ENCODE measurements around the gene ZNF169.
"Not testable (repeated sequence)": the region's sequence is repeated elsewhere in the genome, so short reads cannot be mapped to it uniquely, and the experiment has no call there.

ZNF169 gene

GRCh38 chr9:94287877-94288513 is 28.9 kb downstream of the ZNF169 start:
- DNase-seq: no peak

GRCh38 chr9:94289691-94290090 is 30.6 kb downstream of the ZNF169 start:
- no peak for DNase-seq

DNA sequence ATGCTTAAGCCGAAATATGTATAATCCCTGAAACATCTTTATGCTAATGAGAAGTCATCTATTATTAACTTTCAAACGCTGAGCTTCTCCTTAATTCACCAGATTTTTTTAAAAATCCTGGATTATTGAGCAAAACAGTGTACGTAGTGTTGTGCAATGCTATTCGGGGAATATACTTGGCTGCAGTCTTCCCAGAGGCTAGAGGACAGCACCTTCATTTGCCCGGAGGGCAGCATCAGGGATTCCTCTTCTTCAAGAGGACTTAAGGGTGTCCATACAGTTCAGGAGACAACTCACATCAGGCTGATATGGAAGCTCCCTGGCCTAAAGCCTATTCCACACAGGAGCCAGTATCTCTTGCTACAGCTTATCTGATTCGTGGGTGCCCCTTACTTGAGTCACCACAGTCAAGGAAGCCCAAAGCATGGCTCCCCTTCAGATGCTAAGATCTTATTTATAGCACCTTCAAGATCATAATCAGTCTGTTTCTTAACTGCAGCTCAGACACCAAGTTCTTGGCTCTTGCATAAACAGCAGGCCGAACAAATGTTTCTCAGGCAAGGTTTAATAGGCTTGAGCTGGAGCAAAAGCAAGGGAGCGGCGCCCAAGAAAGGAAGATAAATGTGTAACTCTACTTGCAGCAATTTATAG is 40.0 kb downstream of the ZNF169 start:
- DNase-seq: no peak

DNA sequence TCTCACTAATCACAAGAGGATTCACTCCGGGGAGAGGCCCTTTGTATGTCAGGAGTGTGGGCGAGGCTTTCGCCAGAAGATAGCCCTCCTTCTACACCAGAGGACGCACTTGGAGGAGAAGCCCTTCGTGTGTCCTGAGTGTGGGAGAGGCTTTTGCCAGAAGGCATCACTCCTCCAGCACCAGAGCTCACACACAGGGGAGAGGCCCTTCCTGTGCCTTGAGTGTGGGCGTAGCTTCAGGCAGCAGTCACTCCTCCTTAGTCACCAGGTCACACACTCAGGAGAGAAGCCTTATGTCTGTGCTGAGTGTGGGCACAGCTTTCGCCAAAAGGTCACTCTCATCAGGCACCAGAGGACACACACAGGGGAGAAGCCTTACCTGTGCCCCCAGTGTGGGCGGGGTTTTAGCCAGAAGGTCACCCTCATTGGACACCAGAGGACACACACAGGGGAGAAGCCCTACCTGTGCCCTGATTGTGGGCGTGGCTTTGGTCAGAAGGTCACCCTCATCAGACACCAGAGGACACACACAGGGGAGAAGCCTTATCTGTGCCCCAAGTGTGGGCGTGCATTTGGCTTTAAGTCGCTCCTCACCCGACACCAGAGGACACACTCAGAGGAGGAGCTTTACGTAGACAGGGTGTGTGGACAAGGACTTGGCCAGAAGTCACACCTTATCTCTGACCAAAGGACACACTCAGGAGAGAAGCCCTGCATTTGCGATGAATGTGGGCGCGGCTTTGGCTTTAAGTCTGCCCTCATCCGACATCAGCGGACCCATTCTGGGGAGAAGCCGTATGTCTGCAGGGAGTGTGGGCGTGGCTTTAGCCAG is 41.6 kb downstream of the ZNF169 start:
- DNase-seq: no peak

- DNase-seq: no peak
Measured at GRCh38 chr9:94301583-94301982, 42.5 kb downstream of the ZNF169 start.

- no peak for DNase-seq
Measured at GRCh38 chr9:94302426-94302825, 43.3 kb downstream of the ZNF169 start.

- DNase-seq: no peak
Measured at GRCh38 chr9:94303321-94303720, 44.2 kb downstream of the ZNF169 start.

GRCh38 chr9:94315034-94315984 is 56.2 kb downstream of the ZNF169 start:
- DNase-seq: not testable (repeated sequence)

DNA sequence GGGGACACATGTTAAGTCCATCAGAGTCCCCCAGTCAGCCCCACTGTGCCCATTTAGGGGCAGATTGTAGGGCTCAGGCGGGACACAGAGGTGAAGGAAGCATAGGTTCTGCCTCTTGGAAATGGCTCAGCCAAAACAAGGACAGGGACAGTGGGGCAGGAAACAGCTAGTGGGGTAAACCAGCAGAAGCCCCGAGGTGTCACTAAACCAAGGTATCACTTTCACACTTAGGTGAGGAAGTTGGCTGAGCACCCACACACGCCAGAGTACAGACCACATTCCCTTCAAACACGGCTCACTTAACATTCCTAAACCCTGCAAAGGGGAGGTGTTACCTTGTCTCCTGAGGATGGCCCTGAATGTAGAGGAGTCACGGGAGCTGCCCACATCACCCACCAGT is 57.1 kb downstream of the ZNF169 start:
- not testable (repeated sequence) for DNase-seq

DNA sequence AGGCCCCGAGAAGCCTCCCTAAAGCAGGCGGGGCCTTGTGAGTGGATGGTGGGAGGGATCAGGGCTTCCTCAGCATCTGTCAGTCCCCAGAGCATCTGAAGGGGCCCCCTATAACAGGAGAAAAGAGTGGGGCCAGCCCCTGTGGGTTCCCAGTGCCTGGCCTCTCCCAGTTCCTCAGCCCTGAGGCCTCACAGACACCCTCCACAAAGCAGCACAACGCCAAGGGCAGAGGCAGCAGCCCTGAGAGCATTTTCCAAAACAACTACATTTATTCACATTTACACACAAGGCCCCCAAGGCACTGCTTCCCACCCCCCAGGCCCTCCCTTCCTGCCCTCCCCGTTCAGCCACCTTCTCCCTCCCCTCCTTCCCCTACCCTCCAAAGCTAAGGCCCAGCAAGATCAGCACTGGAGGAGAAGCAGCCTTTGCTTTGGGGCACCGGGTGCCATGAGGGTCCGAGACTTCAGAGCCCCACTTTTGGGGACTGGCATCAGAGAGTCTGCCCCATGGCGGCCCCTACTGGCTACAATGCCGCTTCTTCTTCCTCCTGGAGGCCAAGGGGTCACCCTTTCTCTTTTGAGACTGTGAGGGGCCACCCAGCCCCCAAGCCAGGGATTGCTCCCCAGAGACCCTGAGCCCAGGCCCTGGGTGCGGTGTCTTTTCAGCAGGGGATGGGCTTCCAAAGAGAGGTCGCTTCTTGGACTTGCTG is 59.0 kb downstream of the ZNF169 start:
- not testable (repeated sequence) for DNase-seq

DNA sequence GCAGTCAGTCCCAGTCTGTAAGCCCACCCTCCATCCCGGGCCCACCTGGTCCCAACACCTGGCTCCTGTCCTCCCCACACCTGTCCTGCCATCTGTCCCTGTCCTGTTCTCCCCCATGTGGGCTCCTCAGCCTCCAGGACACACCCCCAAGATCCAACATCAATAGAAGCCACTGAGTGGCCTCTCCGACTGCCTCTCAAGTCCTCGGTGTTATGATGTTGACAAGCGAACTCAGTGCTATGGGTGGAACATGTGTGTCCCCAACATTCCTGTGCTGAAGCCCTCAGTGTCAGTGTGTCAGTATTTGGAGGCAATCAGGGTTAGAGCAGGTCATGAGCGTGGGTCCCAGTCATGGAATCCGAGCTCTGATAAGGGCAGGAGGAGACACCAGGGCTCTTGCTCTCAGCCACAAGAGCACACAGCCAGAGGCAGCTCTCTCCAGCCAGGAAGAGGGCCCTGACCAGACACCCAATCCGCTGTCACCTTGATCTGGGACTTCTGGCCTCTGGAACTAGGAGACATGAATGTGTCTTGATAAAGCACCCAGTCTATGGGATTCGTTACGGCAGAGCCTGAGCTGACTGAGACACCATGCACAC is 63.3 kb downstream of the ZNF169 start:
- not testable (repeated sequence) for DNase-seq

DNA sequence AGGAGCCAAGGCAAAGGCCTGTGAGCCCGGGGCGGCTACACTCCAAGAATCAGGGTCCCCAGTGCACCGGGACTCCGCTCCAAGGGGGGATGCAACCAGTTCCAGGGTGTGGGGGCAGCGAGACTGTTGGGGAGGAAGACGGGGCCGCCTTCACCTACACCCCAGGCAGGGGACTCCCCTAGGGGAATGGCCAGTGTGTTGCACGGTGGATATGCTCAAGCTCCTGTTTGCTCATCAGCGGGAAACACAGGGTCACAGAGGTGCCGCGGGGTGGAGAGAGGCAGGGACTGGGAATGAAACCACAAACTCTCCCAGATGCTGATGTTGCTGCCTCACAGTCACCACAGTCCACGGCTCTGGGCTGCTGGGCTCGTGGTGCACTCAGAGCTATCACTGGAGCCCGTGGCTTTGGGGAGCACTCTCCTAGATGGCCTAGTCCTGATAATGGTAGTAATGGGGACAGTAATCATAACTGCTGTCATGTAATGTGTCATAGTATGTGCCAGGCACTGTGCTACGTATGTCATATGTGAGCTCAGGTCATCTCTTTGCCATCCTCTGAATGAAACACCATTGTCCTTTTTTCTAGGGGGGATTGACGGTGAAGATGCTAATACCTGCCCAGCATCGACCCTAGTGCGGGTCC is 64.2 kb downstream of the ZNF169 start:
- DNase-seq: not testable (repeated sequence)

DNA sequence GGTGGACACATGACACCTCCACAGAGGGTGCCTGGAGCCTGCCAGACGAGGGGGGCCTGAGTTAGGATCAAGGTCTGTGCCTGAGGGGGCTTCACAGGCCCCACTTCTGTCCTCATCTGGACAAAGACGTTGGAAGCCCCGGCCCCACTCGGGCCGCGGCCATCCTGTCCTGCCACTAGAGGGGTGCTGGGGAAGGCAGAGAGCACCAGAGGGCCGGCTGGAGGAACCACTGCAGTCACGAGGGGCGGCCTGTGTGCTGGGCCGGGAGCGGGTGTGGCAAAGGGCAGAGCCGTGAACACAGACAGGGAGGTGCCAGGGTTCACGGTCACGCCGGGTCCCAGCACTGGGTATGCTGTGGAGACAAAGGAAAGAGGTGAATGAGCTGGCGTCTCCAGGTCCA is 66.5 kb downstream of the ZNF169 start:
- not testable (repeated sequence) for DNase-seq

- not testable (repeated sequence) for DNase-seq
Measured at GRCh38 chr9:94328544-94328943, 69.4 kb downstream of the ZNF169 start, which contains the start of gene NUTM2F. NUTM2F (minus strand) TSS chr9:94328644; CDS start chr9:94328623, 21 bp downstream.

GRCh38 chr9:94336445-94336844 is 77.3 kb downstream of the ZNF169 start:
- not testable (repeated sequence) for DNase-seq

DNA sequence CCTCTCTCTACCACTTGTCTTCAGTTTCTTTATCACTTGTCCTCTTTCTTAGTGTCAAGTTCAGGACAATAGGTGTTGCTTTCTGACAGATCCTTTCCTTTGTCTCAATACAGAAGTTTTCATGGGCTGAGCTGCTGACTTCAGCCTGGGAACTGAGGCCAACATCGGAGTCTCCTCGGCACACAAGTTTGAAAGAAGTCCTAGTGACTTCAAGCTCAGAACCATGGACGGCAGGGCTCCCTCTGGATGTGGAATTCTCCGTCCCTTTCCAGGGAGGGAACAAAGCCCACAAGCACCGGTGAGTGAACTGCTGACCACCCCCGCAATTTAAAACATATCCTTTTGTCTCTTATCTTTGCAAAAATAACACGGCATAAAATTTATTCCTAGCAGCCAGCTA is 79.6 kb downstream of the ZNF169 start:
- DNase-seq: not testable (repeated sequence)

- peak; percentile 9 for DNase-seq
Measured at GRCh38 chr9:94339657-94340056, 80.6 kb downstream of the ZNF169 start.

- not testable (repeated sequence) for DNase-seq
Measured at GRCh38 chr9:94340750-94341149, 81.7 kb downstream of the ZNF169 start.

DNA sequence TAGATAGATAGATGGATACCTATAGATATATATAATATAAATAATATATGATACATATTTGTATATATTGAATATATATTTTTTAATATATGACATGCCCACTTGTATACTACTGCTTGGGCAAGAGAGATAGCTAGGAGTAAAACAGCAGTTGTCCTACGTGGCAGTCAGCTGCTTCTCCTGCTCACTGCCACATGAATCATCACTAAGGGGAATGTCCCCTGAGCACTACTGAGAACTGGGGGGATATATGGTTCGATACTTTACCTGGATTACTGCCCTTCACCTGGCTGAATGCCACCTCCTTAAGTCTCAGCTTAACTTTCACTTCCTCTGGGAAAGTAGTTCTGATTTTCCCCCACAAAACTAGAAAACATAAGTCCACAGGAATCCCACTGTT is 82.6 kb downstream of the ZNF169 start:
- DNase-seq: not testable (repeated sequence)

DNA sequence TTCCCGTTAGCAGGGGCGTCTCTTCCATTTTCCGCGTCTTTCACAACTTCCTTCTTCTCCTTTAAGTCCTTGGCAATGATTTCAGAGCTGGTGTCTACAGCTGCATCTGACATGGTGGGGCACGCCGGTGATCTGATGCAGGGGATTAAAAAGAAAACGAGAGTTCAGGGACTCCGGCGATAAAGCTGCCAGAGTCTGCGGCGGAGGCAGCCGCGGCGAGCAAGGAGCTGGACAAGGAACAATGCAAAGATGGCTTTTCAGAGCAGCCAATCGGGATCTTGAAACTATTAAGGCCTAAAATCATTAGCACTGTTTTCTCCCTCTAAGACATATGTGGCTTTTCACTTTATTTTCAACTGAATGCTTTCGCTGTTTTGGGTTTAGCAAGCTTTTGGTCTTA is 88.4 kb downstream of the ZNF169 start:
- DNase-seq: not testable (repeated sequence)

- not testable (repeated sequence) for DNase-seq
Measured at GRCh38 chr9:94348754-94349153, 89.7 kb downstream of the ZNF169 start.

All from suppressor macrophage treated with lipopolysaccharide for 4 hours (primary cell).